Muscle layer of duodenum (tissue), 2 donors: ENCODE data around the gene HGFAC.

Experiments
- H3K27ac ChIP-seq: one replicate; pipeline ENCODE4 v1.7.0; 2013; ENCODE audit warnings: mild to moderate bottlenecking, low read length
- H3K27me3 ChIP-seq: one replicate; pipeline ENCODE4 v1.7.0; 2013; ENCODE audit warnings: low read depth, mild to moderate bottlenecking, control low read depth, low read length
- H3K36me3 ChIP-seq, 2 donors: one replicate each; pipeline ENCODE4 v1.7.0; 2013; ENCODE audit warnings: low read length in 2 of 2, control low read depth in 1 of 2, mild to moderate bottlenecking in 1 of 2; ENCODE audit not compliant: insufficient read depth in 2 of 2, control insufficient read depth in 1 of 2
- H3K4me1 ChIP-seq, 2 donors: one replicate each; pipeline ENCODE4 v1.7.0; 2013; ENCODE audit warnings: low read length in 2 of 2, mild to moderate bottlenecking in 2 of 2, control low read depth in 1 of 2, moderate library complexity in 1 of 2; ENCODE audit not compliant: insufficient read depth in 2 of 2, control insufficient read depth in 1 of 2
- H3K4me3 ChIP-seq, 2 donors: one replicate each; pipeline ENCODE4 v1.7.0; 2013; ENCODE audit warnings: low read length in 2 of 2, low read depth in 1 of 2, mild to moderate bottlenecking in 1 of 2
- H3K9me3 ChIP-seq, 2 donors: one replicate each; pipeline ENCODE4 v1.7.0; 2013; ENCODE audit warnings: low read length in 2 of 2, control low read depth in 1 of 2, mild to moderate bottlenecking in 1 of 2; ENCODE audit not compliant: control insufficient read depth in 1 of 2
- donor health status: healthy.

Gene HGFAC

DNA sequence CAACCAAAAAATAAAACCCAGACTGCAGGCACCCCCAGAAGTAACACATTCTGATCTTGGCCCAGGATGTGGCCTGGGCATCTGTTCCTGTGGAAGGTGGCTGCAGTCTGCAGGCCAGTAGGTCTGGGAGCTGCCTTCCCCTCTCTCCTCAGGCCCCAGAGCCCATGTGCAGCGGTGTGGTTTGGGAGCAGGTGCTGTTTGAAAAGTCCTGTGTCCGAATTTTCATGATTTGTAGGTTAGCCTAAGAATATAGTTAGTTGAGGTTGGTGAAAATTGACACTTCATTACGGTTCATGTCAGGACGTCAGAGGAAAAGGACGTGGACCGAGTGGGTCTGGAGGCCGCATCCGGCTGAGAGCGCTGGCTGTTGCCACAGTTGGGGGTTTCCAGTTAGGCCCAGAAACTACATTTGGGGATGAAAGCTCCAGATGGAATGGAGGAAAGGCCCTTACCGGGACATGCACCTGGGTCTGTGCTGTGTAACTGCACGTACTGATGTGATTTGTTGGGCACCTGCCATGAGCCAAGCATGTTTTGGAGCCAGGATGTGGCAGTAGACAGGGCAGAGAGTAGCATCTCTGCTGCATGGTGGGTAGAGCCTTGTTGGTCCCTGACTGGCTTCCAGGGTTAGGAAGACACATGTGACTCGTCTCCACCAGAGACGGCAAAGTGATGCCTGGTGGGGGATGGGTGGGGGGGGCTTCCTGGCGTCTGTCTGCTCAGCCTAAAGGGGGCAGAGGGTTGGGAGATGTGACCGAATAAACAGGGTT lies 21.7 kb upstream of the HGFAC start:
- H3K9me3 ChIP-seq, result no peaks in the 10 kb centered on the region
- no peak overlapping the region for H3K27ac ChIP-seq
- no peaks in the 10 kb centered on the region for H3K27me3 ChIP-seq
- H3K36me3 ChIP-seq, result peaks cover 24 to 53% of the 10 kb centered on the region in 2 donors
- no peaks in the 10 kb centered on the region for H3K4me1 ChIP-seq
- H3K4me3 ChIP-seq, result no peak overlapping the region

DNA sequence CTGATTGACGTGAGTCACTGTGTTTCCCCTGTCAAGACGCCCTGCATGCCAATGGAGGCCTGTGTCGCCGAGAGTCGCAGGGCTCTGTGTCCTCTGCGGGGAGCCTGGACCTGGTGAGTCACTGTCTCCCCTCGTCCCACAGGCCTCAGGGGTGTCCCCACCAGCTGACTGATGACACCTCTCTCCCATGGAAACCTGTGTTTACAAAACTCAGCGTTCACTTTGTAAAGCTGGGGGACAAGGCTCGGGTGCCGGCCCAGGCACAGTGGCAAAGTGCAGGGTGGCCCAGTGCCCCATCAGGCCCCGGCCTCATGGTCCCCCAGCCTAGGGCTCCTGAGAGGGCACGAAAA lies 21.2 kb upstream of the HGFAC start:
- Histone ChIP-seq H3K27me3 (no peaks in the 10 kb centered on the region), H3K4me3 (no peak overlapping the region), H3K9me3 (no peaks in the 10 kb centered on the region), H3K27ac (no peak overlapping the region), H3K36me3 (peaks cover 24 to 53% of the 10 kb centered on the region in 2 donors), H3K4me1 (no peaks in the 10 kb centered on the region)

DNA sequence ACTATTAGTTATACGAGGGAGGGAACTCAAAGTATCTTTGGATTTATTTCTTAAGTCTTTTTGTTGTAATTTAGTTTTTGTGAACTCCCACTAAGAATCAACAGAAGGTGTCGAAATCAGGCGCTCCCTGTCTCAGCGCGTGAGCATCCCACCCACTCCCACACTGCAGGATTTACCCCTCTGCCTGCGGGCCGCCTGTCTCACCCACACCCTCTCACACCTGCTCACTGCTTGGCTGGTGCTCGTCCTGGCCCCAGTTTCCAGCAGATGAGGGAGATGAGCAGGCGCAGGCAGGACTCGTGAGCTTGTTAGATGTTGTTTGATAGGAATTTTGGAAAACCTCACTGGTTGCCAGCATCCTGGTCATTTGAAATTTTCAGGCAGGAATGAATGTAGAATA lies 20.8 kb upstream of the HGFAC start:
- Histone ChIP-seq H3K27me3 (no peaks in the 10 kb centered on the region), H3K36me3 (peaks cover 24 to 52% of the 10 kb centered on the region in 2 donors), H3K4me3 (no peak overlapping the region), H3K27ac (no peak overlapping the region), H3K9me3 (no peaks in the 10 kb centered on the region), H3K4me1 (no peaks in the 10 kb centered on the region)

DNA sequence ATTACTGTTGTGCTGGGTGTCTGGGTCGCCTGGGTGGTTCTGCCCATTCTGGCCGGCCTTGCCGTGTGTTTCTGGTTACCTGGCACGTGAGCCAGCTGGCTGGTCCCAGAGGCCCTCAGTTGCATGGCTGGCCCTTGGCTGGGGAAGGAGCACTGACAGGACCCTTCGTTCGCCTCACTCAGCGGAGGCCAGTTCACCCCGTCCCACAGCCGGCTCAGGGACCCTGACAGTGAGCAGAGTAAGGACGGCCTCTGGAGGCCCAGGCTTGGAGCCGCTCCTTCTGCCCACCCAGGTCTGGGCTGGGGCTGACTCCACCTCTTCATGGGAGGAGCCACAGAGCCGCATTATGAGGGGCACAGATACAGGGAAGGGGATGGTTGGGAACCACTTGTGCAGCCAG lies 20.3 kb upstream of the HGFAC start:
- Histone ChIP-seq H3K4me3 (no peak overlapping the region), H3K9me3 (no peaks in the 10 kb centered on the region), H3K27me3 (no peaks in the 10 kb centered on the region), H3K36me3 (peaks cover 19 to 47% of the 10 kb centered on the region in 2 donors), H3K4me1 (no peaks in the 10 kb centered on the region), H3K27ac (no peak overlapping the region)

DNA sequence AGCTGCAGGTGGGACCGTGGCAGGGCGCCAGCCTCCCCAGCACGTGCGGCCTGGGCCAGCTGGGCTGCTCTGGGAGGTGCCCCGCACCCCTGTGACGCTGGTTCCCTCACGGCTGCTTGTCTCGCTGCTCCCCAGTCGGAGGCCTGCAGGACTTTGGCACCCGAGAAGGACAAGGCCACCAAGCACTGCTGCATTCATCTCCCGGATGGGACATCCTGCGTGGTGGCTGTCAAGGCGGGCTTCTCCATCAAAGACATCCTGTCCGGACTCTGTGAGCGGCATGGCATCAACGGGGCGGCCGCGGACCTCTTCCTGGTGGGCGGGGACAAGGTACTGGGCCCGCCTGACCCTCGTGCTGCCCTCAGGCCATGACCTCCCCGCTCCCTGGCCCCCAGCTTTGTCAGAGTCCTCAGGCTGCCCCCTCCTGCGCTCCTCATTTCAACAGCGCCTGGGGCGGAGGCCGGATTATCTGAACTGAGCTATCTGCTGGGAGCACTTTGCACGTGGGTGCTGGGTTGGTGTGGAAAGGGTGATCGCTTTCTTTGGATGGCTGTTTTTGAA lies 19.4 kb upstream of the HGFAC start:
- no peaks in the 10 kb centered on the region for H3K4me1 ChIP-seq
- H3K27me3 ChIP-seq, result no peaks in the 10 kb centered on the region
- H3K4me3 ChIP-seq, result no peak overlapping the region
- no peak overlapping the region for H3K27ac ChIP-seq
- H3K9me3 ChIP-seq, result no peaks in the 10 kb centered on the region
- H3K36me3 ChIP-seq, result peaks cover 15 to 39% of the 10 kb centered on the region in 2 donors

DNA sequence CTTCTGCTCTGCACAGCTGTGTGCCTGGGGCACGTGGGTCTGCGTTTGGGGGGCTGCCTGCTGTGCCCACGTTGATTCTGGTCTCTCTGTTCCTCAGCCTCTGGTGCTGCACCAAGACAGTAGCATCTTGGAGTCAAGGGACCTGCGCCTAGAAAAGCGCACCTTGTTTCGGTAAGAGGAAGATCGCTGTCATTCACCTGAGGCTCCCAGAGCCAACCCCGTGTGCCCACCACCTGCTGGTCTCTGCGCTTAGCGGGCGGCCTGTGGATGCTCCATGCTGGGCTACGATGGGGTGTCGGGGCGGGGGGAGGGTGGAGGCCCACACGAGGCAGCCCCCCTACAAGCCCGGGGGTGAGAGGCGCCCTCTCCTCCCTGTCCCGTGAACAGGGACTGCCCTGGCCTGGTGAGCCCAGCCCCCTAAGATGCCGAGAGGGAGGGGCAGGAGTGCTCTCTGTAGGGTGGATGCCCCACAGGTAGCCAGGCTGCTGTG lies 18.9 kb upstream of the HGFAC start:
- Histone ChIP-seq H3K36me3 (peaks cover 10 to 33% of the 10 kb centered on the region in 2 donors), H3K27ac (no peak overlapping the region), H3K4me3 (no peak overlapping the region), H3K27me3 (no peaks in the 10 kb centered on the region), H3K4me1 (no peaks in the 10 kb centered on the region), H3K9me3 (no peaks in the 10 kb centered on the region)

DNA sequence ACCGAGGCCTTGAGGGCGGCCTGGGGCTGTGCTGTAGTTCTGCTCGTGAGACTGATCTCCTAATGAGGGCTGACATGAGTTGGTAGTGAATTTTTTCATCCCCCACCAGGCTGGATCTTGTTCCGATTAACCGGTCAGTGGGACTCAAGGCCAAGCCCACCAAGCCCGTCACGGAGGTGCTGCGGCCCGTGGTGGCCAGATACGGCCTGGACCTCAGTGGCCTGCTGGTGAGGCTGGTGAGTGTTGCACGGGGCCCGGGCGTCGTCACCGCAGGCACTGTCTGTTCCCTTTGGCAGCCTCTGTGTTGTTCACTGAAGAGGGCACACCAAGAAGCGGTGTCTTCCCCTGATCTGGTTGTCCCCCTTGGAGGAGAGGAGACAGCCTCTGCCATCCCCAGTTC lies 18.4 kb upstream of the HGFAC start:
- no peaks in the 10 kb centered on the region for H3K9me3 ChIP-seq
- H3K27ac ChIP-seq, result no peak overlapping the region
- no peaks in the 10 kb centered on the region for H3K4me1 ChIP-seq
- H3K36me3 ChIP-seq, result peaks cover 8 to 28% of the 10 kb centered on the region in 2 donors
- no peak overlapping the region for H3K4me3 ChIP-seq
- no peaks in the 10 kb centered on the region for H3K27me3 ChIP-seq

DNA sequence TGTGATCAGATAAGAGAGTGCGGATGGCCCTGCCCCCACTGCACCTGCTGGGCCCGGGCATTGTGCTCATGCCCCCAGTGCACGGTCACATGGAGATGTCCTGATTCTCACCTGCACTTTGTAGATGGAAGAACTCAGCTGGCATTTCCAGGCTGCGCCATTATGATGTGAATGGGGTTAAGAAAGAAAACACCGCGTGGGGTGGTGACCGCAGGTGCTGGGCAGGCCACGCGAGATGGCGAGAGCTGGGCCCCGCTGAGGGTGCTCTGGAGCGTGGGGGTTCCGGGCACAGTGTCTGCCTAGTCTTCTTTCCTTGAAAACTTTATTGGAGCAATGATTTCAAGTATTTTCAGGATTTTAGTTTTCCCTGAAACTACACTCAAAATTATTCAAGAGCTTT lies 17.8 kb upstream of the HGFAC start:
- Histone ChIP-seq H3K4me1 (no peaks in the 10 kb centered on the region), H3K36me3 (peaks cover 8 to 32% of the 10 kb centered on the region in 2 donors)

DNA sequence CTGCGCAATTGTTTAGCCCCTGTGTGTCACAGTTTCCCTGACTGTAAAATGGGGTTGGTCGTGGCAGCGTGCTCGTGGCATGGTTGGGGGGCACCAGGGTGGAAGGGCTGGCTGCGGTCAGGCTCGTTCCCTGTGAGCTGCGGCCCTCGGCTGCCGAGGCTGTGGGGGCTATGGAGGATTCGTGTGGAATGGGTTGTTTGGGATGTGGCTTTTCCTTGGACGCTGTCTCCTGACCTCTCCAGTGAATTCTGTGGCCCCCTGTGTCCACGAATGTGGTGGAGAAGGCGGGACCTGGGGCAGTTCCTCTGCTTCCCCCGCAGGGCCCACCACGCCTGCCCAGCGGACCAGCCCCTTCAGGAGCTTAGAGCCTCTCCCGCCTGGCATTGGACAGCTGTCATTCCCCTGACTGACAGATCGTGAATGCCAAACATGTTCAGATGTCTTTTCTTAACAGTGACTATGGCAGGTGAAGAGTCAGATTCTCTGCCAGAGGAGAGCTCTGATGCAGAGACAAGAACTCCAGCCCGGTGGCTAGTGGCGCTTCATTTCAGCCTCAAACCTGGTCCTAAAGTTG lies 17.2 kb upstream of the HGFAC start:
- H3K27me3 ChIP-seq, result no peaks in the 10 kb centered on the region
- no peaks in the 10 kb centered on the region for H3K9me3 ChIP-seq
- no peak overlapping the region for H3K27ac ChIP-seq
- H3K36me3 ChIP-seq, result peaks cover 8 to 38% of the 10 kb centered on the region in 2 donors
- H3K4me1 ChIP-seq, result no peaks in the 10 kb centered on the region
- no peak overlapping the region for H3K4me3 ChIP-seq

More for the DNA sequence above, 17.8 kb upstream of the HGFAC start:
- H3K4me3 ChIP-seq, result no peak overlapping the region
- H3K27me3 ChIP-seq, result no peaks in the 10 kb centered on the region
- H3K27ac ChIP-seq, result no peak overlapping the region
- H3K9me3 ChIP-seq, result no peaks in the 10 kb centered on the region

DNA sequence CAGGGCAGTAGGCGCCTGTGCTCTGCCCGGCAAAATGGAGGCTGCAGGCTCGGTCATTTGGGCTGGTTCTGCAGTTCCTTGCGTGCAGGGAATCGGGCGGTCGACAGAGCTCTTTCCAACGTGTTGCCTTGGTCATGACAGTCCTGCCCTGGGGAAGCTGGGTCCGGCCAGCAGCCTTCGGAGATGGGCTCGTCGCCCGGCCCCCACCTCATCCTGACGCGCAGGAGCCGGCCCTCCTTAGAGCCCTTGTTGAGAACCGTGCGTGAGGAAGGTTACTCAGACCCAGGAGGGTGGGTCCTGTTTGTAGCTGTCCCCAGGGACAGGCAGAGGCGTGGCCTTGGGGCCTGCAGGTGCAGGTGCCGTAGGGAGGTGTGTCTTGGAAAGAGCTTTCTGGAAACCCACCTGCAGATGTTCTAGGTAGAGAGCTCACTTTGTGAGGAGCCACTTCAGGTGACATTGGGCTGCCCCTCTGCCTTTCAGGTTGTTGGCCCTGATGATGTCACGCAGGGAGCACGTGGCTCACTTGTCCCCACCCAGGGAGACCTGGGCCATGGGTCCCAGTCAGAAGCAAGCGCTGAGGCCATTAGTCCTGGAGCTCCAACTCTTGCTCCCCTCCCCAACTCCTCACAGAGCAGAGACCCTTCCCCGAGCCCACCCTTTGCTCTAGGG lies 15.2 kb upstream of the HGFAC start:
- H3K4me3 ChIP-seq, result no peak overlapping the region
- peaks cover 12 to 52% of the 10 kb centered on the region in 2 donors for H3K36me3 ChIP-seq
- H3K27me3 ChIP-seq, result no peaks in the 10 kb centered on the region
- H3K27ac ChIP-seq, result no peak overlapping the region
- H3K9me3 ChIP-seq, result no peaks in the 10 kb centered on the region
- no peaks in the 10 kb centered on the region for H3K4me1 ChIP-seq

DNA sequence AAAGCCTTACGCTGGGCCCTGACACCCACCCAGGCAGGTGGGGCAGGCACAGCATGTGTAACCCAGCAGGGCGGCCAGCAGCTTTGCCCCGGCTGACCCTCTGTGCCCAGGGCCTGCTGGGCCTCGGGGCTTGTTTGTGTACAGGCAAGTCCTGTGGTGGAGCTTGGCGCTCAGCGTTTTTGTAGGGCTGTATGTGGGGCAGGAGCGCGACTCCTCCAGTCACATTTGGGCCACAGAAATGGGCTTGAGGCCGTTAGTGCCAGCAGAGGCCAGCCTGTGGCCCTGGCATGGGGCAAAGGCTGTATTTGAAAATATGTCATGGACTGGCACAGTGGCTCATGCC lies 14.7 kb upstream of the HGFAC start:
- Histone ChIP-seq H3K4me3 (no peak overlapping the region), H3K27me3 (no peaks in the 10 kb centered on the region), H3K27ac (no peak overlapping the region), H3K36me3 (peaks cover 12 to 55% of the 10 kb centered on the region in 2 donors), H3K4me1 (no peaks in the 10 kb centered on the region), H3K9me3 (no peaks in the 10 kb centered on the region)
